HEK293 (cell line): Measurements from ENCODE around the gene SLC9A9.

Experiments used
- CTCF ChIA-PET: fragments of 350-600 bp; formaldehyde crosslinking; extraction: SDS; loops from one replicate; lab custom pipeline; 2021; ENCODE audit warnings: antibody characterized with exemption; lab: Yijun Ruan, JAX
- POLR2A ChIA-PET: fragments of 300-600 bp; formaldehyde crosslinking; extraction: SDS; loops from one replicate; lab custom pipeline; 2020; ENCODE audit warnings: antibody characterized with exemption, inconsistent platforms; lab: Yijun Ruan, JAX
- H3K27ac ChIP-seq: fragments of 200-500 bp; sonication (Bioruptor generic); 2 replicates; pipeline ENCODE4 v1.5.1; 2014; ENCODE audit warnings: low read depth, low read length, control low read depth, inconsistent platforms; ENCODE audit errors: extremely low read depth
- H3K36me3 ChIP-seq, 2 experiments: fragments of 200-500 bp in 1 of 2; sonication (Bioruptor generic) in 1 of 2; 1 replicate in 1 of 2; 2 replicates in 1 of 2; pipeline ENCODE4 v1.5.1; 2014 to 2017; ENCODE audit warnings: inconsistent platforms in 2 of 2, low read length in 2 of 2; ENCODE audit not compliant: control insufficient read depth in 2 of 2, insufficient read depth in 1 of 2
- H3K4me1 ChIP-seq: fragments of 200-500 bp; sonication (Bioruptor generic); 2 replicates; pipeline ENCODE4 v1.5.1; 2014; ENCODE audit warnings: mild to moderate bottlenecking, low read length, inconsistent platforms; ENCODE audit not compliant: control insufficient read depth, insufficient read depth
- H3K4me3 ChIP-seq: 2 replicates; pipeline ENCODE4 v1.5.1; 2011; ENCODE audit warnings: low read depth, mild to moderate bottlenecking, control low read depth, low read length, moderate library complexity
- H3K9me3 ChIP-seq: fragments of 200-500 bp; sonication (Bioruptor generic); 2 replicates; pipeline ENCODE4 v1.5.1; 2014; ENCODE audit warnings: low read depth, low read length, inconsistent platforms; ENCODE audit not compliant: control insufficient read depth, insufficient read depth
- AEBP2 ChIP-seq: fragments of 450-650 bp; formaldehyde crosslinking; IDR thresholded peaks from 2 replicates; pipeline ENCODE4 v1.5.1; 2016; ENCODE audit warnings: missing biosample characterization, missing genetic modification characterization, borderline replicate concordance
- INSM2 ChIP-seq: fragments of 450-650 bp; formaldehyde crosslinking; IDR thresholded peaks from 2 replicates; pipeline ENCODE4 v1.5.1; 2016; ENCODE audit warnings: missing biosample characterization, missing genetic modification characterization
- KLF7 ChIP-seq: fragments of 450-650 bp; formaldehyde crosslinking; IDR thresholded peaks from 2 replicates; pipeline ENCODE4 v1.5.1; 2016; ENCODE audit warnings: missing biosample characterization, missing genetic modification characterization, borderline replicate concordance
- MZF1 ChIP-seq: fragments of 450-650 bp; formaldehyde crosslinking; IDR thresholded peaks from 2 replicates; pipeline ENCODE4 v1.5.1; 2017; ENCODE audit warnings: missing biosample characterization, missing genetic modification characterization, borderline replicate concordance
- TCF7L2 ChIP-seq: IDR thresholded peaks from 2 replicates; pipeline ENCODE4 v1.6.1; 2011; ENCODE audit warnings: low read depth, mild to moderate bottlenecking, inconsistent platforms, low read length, moderate library complexity, borderline replicate concordance
- YY2 ChIP-seq: fragments of 450-650 bp; formaldehyde crosslinking; IDR thresholded peaks from 2 replicates; pipeline ENCODE4 v1.5.1; 2016; ENCODE audit warnings: missing biosample characterization, missing genetic modification characterization
- ZEB2 ChIP-seq: fragments of 450-650 bp; formaldehyde crosslinking; IDR thresholded peaks from 2 replicates; pipeline ENCODE4 v1.5.1; 2016; ENCODE audit warnings: missing biosample characterization, missing genetic modification characterization
- ZFP3 ChIP-seq: fragments of 450-650 bp; formaldehyde crosslinking; IDR thresholded peaks from 2 replicates; pipeline ENCODE4 v1.5.1; 2016; ENCODE audit warnings: low read depth, missing biosample characterization, missing genetic modification characterization
- ZNF121 ChIP-seq: fragments of 450-650 bp; formaldehyde crosslinking; IDR thresholded peaks from 2 replicates; pipeline ENCODE4 v1.5.1; 2016; ENCODE audit warnings: missing biosample characterization, missing genetic modification characterization
- ZNF175 ChIP-seq: fragments of 450-650 bp; formaldehyde crosslinking; IDR thresholded peaks from 2 replicates; pipeline ENCODE4 v1.5.1; 2016; ENCODE audit warnings: missing biosample characterization, missing genetic modification characterization
- ZNF274 ChIP-seq, 2 experiments: fragments of 200-500 bp in 1 of 2; fragments of 450-650 bp in 1 of 2; sonication (Bioruptor generic) in 1 of 2; formaldehyde crosslinking in 1 of 2; IDR thresholded peaks; 2 replicates each; pipeline versions ENCODE4 v1.5.1 to v1.6.1; 2014 to 2016; ENCODE audit warnings: borderline replicate concordance in 1 of 2, inconsistent platforms in 1 of 2, low read length in 1 of 2, missing biosample characterization in 1 of 2, missing genetic modification characterization in 1 of 2
- ZNF311 ChIP-seq: fragments of 450-650 bp; formaldehyde crosslinking; IDR thresholded peaks from 2 replicates; pipeline ENCODE4 v1.5.1; 2017; ENCODE audit warnings: missing biosample characterization, missing genetic modification characterization, borderline replicate concordance
- ZNF324 ChIP-seq: fragments of 450-650 bp; formaldehyde crosslinking; IDR thresholded peaks from 2 replicates; pipeline ENCODE4 v1.5.1; 2016; ENCODE audit warnings: missing biosample characterization, missing genetic modification characterization
- ZNF423 ChIP-seq: fragments of 450-650 bp; formaldehyde crosslinking; IDR thresholded peaks from 2 replicates; pipeline ENCODE4 v1.5.1; 2016; ENCODE audit warnings: missing biosample characterization, missing genetic modification characterization
- ZNF501 ChIP-seq: fragments of 450-650 bp; formaldehyde crosslinking; IDR thresholded peaks from 2 replicates; pipeline ENCODE4 v1.5.1; 2016; ENCODE audit warnings: missing biosample characterization, missing genetic modification characterization
- ZNF544 ChIP-seq: fragments of 450-650 bp; formaldehyde crosslinking; IDR thresholded peaks from 2 replicates; pipeline ENCODE4 v1.5.0; 2017; ENCODE audit warnings: missing biosample characterization, missing genetic modification characterization
- ZNF791 ChIP-seq: fragments of 450-650 bp; formaldehyde crosslinking; IDR thresholded peaks from 2 replicates; pipeline ENCODE4 v1.5.1; 2016; ENCODE audit warnings: missing biosample characterization, missing genetic modification characterization
- ZXDB ChIP-seq: fragments of 450-650 bp; formaldehyde crosslinking; IDR thresholded peaks from 2 replicates; pipeline ENCODE4 v1.5.1; 2016; ENCODE audit warnings: missing biosample characterization, missing genetic modification characterization
- TF ChIP-seq, protein P1 (sequence below): fragments of 450-650 bp; formaldehyde crosslinking; IDR thresholded peaks from 2 replicates; pipeline ENCODE4 v1.5.1; 2016; ENCODE audit warnings: missing biosample characterization, missing genetic modification characterization
- TF ChIP-seq, protein P2 (sequence below): fragments of 450-650 bp; IDR thresholded peaks from 2 replicates; pipeline ENCODE4 v1.5.1; 2018; ENCODE audit warnings: missing biosample characterization, mild to moderate bottlenecking, missing genetic modification characterization

Gene SLC9A9

GRCh38 chr3:143771939-143772338 lies 76.3 kb downstream of the SLC9A9 start:
- H3K36me3 ChIP-seq = no peaks in the 10 kb centered on the region
- no peaks in the 10 kb centered on the region for H3K4me1 ChIP-seq
- H3K27ac ChIP-seq = no peak overlapping the region
- ChIA-PET POLR2A (no interaction called here), CTCF (no interaction called here)
- TF ChIP-seq AEBP2 (tag by site-specific recombination) (no peak), ZNF274 (IDR thresholded peaks at IDR 0.05; ENCODE audit: low read length) (no peak), ZNF274 (tag by site-specific recombination; IDR thresholded peaks at IDR 0.05; ENCODE audit: borderline replicate concordance) (no peak)
- H3K4me3 ChIP-seq = no peak overlapping the region
- no peaks in the 10 kb centered on the region for H3K9me3 ChIP-seq

DNA sequence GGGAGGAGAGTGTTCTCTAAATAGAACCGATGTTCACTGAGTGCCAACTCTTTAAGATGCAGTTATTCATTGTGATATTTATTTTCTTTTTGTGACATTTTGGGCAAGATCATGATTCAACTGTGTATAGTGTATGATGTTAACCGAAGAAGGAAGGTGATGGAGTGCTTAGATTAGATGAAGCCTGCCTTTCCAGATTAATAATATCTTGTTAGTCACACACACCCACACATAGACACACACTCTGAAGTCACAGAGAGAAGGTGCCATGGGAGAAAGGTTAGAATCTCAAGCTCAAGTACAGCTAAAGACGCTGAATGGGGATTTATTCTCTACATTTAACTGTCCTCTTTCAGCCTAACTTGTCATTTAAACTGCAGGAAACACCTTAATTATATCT lies 77.0 kb downstream of the SLC9A9 start:
- ChIA-PET CTCF (no interaction called here), POLR2A (no interaction called here)
- no peaks in the 10 kb centered on the region for H3K36me3 ChIP-seq
- no peak for TF ChIP-seq KLF7 (tag by site-specific recombination)
- no peak for TF ChIP-seq ZEB2 (tag by site-specific recombination)
- no peak for TF ChIP-seq ZNF121 (tag by site-specific recombination)
- TF ChIP-seq ZNF175 (tag by site-specific recombination) = no peak
- TF ChIP-seq ZNF324 (tag by site-specific recombination) = no peak
- no peak for TF ChIP-seq MZF1 (tag by site-specific recombination)
- TF ChIP-seq TCF7L2 = no peak
- TF ChIP-seq YY2 (tag by site-specific recombination) = no peak
- no peak for TF ChIP-seq INSM2
- no peak for TF ChIP-seq ZNF311
- TF ChIP-seq, protein P1, sequence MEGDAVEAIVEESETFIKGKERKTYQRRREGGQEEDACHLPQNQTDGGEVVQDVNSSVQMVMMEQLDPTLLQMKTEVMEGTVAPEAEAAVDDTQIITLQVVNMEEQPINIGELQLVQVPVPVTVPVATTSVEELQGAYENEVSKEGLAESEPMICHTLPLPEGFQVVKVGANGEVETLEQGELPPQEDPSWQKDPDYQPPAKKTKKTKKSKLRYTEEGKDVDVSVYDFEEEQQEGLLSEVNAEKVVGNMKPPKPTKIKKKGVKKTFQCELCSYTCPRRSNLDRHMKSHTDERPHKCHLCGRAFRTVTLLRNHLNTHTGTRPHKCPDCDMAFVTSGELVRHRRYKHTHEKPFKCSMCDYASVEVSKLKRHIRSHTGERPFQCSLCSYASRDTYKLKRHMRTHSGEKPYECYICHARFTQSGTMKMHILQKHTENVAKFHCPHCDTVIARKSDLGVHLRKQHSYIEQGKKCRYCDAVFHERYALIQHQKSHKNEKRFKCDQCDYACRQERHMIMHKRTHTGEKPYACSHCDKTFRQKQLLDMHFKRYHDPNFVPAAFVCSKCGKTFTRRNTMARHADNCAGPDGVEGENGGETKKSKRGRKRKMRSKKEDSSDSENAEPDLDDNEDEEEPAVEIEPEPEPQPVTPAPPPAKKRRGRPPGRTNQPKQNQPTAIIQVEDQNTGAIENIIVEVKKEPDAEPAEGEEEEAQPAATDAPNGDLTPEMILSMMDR (tag by site-specific recombination) = no peak
- no peak for TF ChIP-seq ZNF501 (tag by site-specific recombination)
- TF ChIP-seq ZNF544 = no peak
- TF ChIP-seq ZNF423 (tag by site-specific recombination) = no peak
- TF ChIP-seq AEBP2 (tag by site-specific recombination) = no peak
- no peak for TF ChIP-seq ZNF791 (tag by site-specific recombination)
- TF ChIP-seq, protein P2, sequence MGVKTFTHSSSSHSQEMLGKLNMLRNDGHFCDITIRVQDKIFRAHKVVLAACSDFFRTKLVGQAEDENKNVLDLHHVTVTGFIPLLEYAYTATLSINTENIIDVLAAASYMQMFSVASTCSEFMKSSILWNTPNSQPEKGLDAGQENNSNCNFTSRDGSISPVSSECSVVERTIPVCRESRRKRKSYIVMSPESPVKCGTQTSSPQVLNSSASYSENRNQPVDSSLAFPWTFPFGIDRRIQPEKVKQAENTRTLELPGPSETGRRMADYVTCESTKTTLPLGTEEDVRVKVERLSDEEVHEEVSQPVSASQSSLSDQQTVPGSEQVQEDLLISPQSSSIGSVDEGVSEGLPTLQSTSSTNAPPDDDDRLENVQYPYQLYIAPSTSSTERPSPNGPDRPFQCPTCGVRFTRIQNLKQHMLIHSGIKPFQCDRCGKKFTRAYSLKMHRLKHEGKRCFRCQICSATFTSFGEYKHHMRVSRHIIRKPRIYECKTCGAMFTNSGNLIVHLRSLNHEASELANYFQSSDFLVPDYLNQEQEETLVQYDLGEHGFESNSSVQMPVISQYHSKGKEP (tag by site-specific recombination) = no peak
- TF ChIP-seq ZFP3 = no peak
- no peak for TF ChIP-seq ZXDB (tag by site-specific recombination)
- no peaks in the 10 kb centered on the region for H3K4me1 ChIP-seq
- no peak overlapping the region for H3K27ac ChIP-seq
- no peaks in the 10 kb centered on the region for H3K9me3 ChIP-seq
- no peak overlapping the region for H3K4me3 ChIP-seq
